H9 (cell line): ENCODE data around the gene GEMIN2. TPM values are rescaled to one million over a fixed set of nuclear protein-coding genes. Genes with fewer than 3 reads are reported as not detected.
A peak's percentile ranks its signal among the peaks of the same experiment; 100 is the strongest.
"Not testable (repeated sequence)": the region's sequence is repeated elsewhere in the genome, so short reads cannot be mapped to it uniquely, and the experiment has no call there.

ENCODE experiments used
- DNase-seq: peaks from one replicate; pipeline ENCODE4 v3.0.0-alpha.2; 2017
- H2AFZ ChIP-seq: one replicate; pipeline ENCODE4 v1.6.1; 2013; ENCODE audit warnings: mild to moderate bottlenecking, low read length, control low read depth, moderate library complexity
- H2AK5ac ChIP-seq: 2 replicates; pipeline ENCODE4 v1.6.1; 2013; ENCODE audit warnings: low read length, control low read depth, mixed read lengths; ENCODE audit not compliant: insufficient read length
- H2BK120ac ChIP-seq: one replicate; pipeline ENCODE4 v1.6.1; 2013; ENCODE audit warnings: low read depth, mild to moderate bottlenecking, low read length, control low read depth, inconsistent platforms; ENCODE audit not compliant: poor library complexity, severe bottlenecking
- H2BK12ac ChIP-seq: 2 replicates; pipeline ENCODE4 v1.6.1; 2013; ENCODE audit warnings: low read length, control low read depth, mixed read lengths, low read depth; ENCODE audit not compliant: insufficient read length
- H2BK15ac ChIP-seq: 2 replicates; pipeline ENCODE4 v1.6.1; 2013; ENCODE audit warnings: low read depth, low read length, control low read depth
- H2BK20ac ChIP-seq: one replicate; pipeline ENCODE4 v1.6.1; 2013; ENCODE audit warnings: low read depth, mild to moderate bottlenecking, low read length, control low read depth, inconsistent platforms; ENCODE audit not compliant: poor library complexity, severe bottlenecking
- H2BK5ac ChIP-seq: 2 replicates; pipeline ENCODE4 v1.6.1; 2013; ENCODE audit warnings: low read length, control low read depth, mixed read lengths; ENCODE audit not compliant: insufficient read length
- H3K14ac ChIP-seq: 2 replicates; pipeline ENCODE4 v1.6.1; 2013; ENCODE audit warnings: low read length, control low read depth; ENCODE audit not compliant: insufficient read depth
- H3K18ac ChIP-seq: 2 replicates; pipeline ENCODE4 v1.6.1; 2013; ENCODE audit warnings: low read depth, mild to moderate bottlenecking, mixed read lengths, low read length, control low read depth; ENCODE audit not compliant: insufficient read length
- H3K23ac ChIP-seq: 2 replicates; pipeline ENCODE4 v1.6.1; 2013; ENCODE audit warnings: low read length, control low read depth, mixed read lengths, low read depth; ENCODE audit not compliant: insufficient read length
- H3K23me2 ChIP-seq: 2 replicates; pipeline ENCODE4 v1.6.1; 2013; ENCODE audit warnings: low read depth, mild to moderate bottlenecking, mixed read lengths, low read length, control low read depth; ENCODE audit not compliant: insufficient read length, poor library complexity, severe bottlenecking
- H3K27ac ChIP-seq: 2 replicates; pipeline ENCODE4 v1.5.1; 2013; ENCODE audit warnings: low read length, control low read depth, mixed read lengths, low read depth; ENCODE audit not compliant: insufficient read length
- H3K27me3 ChIP-seq: 2 replicates; pipeline ENCODE4 v1.6.1; 2013; ENCODE audit warnings: low read length, control low read depth, inconsistent platforms; ENCODE audit not compliant: insufficient read depth
- H3K4ac ChIP-seq: 2 replicates; pipeline ENCODE4 v1.6.1; 2013; ENCODE audit warnings: low read depth, mild to moderate bottlenecking, control low read depth, inconsistent platforms, low read length, moderate library complexity
- H3K4me1 ChIP-seq: 2 replicates; pipeline ENCODE4 v1.6.1; 2013; ENCODE audit warnings: low read length, control low read depth, inconsistent platforms; ENCODE audit not compliant: insufficient read depth
- H3K4me2 ChIP-seq: 2 replicates; pipeline ENCODE4 v1.6.1; 2013; ENCODE audit warnings: low read length, control low read depth, mixed read lengths; ENCODE audit not compliant: insufficient read length, insufficient read depth
- H3K56ac ChIP-seq: 2 replicates; pipeline ENCODE4 v1.6.1; 2013; ENCODE audit warnings: low read depth, mild to moderate bottlenecking, mixed read lengths, low read length, control low read depth; ENCODE audit not compliant: insufficient read length
- H3K79me1 ChIP-seq: 2 replicates; pipeline ENCODE4 v1.6.1; 2013; ENCODE audit warnings: low read depth, mild to moderate bottlenecking, moderate library complexity, low read length, control low read depth, inconsistent platforms; ENCODE audit not compliant: insufficient read depth, poor library complexity, severe bottlenecking
- H3K79me2 ChIP-seq: 2 replicates; pipeline ENCODE4 v1.6.1; 2013; ENCODE audit warnings: low read length, control low read depth, inconsistent platforms; ENCODE audit not compliant: insufficient read depth
- H3K9ac ChIP-seq: 2 replicates; pipeline ENCODE4 v1.6.1; 2013; ENCODE audit warnings: low read length, control low read depth, mixed read lengths; ENCODE audit not compliant: insufficient read length; ENCODE audit errors: extremely low read depth
- H3K9me3 ChIP-seq: one replicate; pipeline ENCODE4 v1.6.1; 2013; ENCODE audit warnings: low read depth, low read length, inconsistent platforms; ENCODE audit not compliant: control insufficient read depth
- H3T11ph ChIP-seq: one replicate; pipeline ENCODE4 v1.6.1; 2013; ENCODE audit warnings: mild to moderate bottlenecking, low read length, control low read depth, inconsistent platforms
- H4K20me1 ChIP-seq: one replicate; pipeline ENCODE4 v1.6.1; 2013; ENCODE audit not compliant: control insufficient read depth, insufficient read length, insufficient read depth
- H4K5ac ChIP-seq: 2 replicates; pipeline ENCODE4 v1.6.1; 2013; ENCODE audit warnings: low read depth, mild to moderate bottlenecking, mixed read lengths, low read length, control low read depth; ENCODE audit not compliant: insufficient read length
- H4K8ac ChIP-seq: replicated peaks from 2 replicates; pipeline ENCODE4 v1.6.1; 2013; ENCODE audit warnings: low read length, control low read depth, mixed read lengths, low read depth; ENCODE audit not compliant: insufficient read length
- H4K91ac ChIP-seq: 2 replicates; pipeline ENCODE4 v1.6.1; 2013; ENCODE audit warnings: low read depth, mild to moderate bottlenecking, moderate library complexity, mixed read lengths, low read length, control low read depth; ENCODE audit not compliant: insufficient read length
- H3K27ac Mint-ChIP-seq, 3 experiments: 2 replicates in 2 of 3; 3 replicates in 1 of 3; pipeline ENCODE4 v1.8.0; 2020 to 2021; ENCODE audit warnings: mixed read lengths in 3 of 3, mild to moderate bottlenecking in 1 of 3, moderate library complexity in 1 of 3
- H3K27me3 Mint-ChIP-seq: 2 replicates; pipeline ENCODE4 v1.8.0; 2021; ENCODE audit warnings: low read depth, mild to moderate bottlenecking, moderate library complexity, mixed read lengths
- H3K36me3 Mint-ChIP-seq, 3 experiments: 2 replicates in 2 of 3; 3 replicates in 1 of 3; pipeline ENCODE4 v1.8.0; 2020 to 2021; ENCODE audit warnings: low read depth in 3 of 3, mixed read lengths in 3 of 3; ENCODE audit not compliant: insufficient read depth in 1 of 3
- H3K4me1 Mint-ChIP-seq, 2 experiments: 2 replicates each; pipeline ENCODE4 v1.8.0; 2020; ENCODE audit warnings: mixed read lengths in 2 of 2
- H3K4me3 Mint-ChIP-seq, 2 experiments: 2 replicates in 1 of 2; 3 replicates in 1 of 2; pipeline ENCODE4 v1.8.0; 2020 to 2021; ENCODE audit warnings: mild to moderate bottlenecking in 2 of 2, mixed read lengths in 2 of 2, moderate library complexity in 1 of 2
- H3K9me3 Mint-ChIP-seq, 2 experiments: 2 replicates in 1 of 2; 3 replicates in 1 of 2; pipeline ENCODE4 v1.8.0; 2020; ENCODE audit warnings: mild to moderate bottlenecking in 2 of 2, mixed read lengths in 2 of 2, moderate library complexity in 1 of 2
- WGBS: extraction: QIAGEN DNeasy Blood & Tissue Kit; methylation state at CpG from one replicate; pipeline ENCODE4 v1.1.7; 2013; ENCODE audit warnings: missing lambda C conversion rate, low lambda C conversion rate, mixed read lengths; ENCODE audit not compliant: insufficient read length; ENCODE audit errors: extremely low coverage; 5-methylcytosine and 5-hydroxymethylcytosine counted together
- total RNA-seq: library from RNA; stranded (reverse); gene quantifications from 2 replicates; pipeline ENCODE4 v1.2.1, GENCODE V29; 2021
- TF ChIP-seq, protein P1 (sequence below): fragments of 200-600 bp; sonication (generic); conservative IDR thresholded peaks from 3 replicates; pipeline ENCODE4 v1.8.0; 2021; ENCODE audit warnings: antibody characterized with exemption, mild to moderate bottlenecking

GEMIN2 gene
- total RNA-seq, 1 experiment from 2014 or later = 36.3 TPM

DNA sequence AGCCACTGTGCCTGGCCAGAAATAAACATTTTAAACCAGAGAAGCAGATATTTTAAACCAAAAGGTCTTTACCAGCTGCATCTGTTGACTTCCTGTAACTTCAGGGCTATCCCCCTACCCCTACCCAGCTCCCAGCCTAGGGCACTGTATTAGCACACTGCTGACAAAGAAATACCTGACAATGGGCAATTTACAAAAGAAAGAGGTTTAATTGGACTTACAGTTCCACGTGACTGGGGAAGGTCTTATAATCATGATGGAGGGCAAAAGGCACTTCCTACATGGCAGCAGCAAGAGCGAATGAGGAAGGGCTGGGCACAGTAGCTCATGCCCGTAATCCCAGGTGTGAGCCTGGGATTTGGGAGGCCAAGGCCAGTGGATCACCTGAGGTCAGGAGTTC, 26.0 kb downstream of the GEMIN2 start:
- Histone ChIP-seq H4K8ac (no peak overlapping the region), H2AK5ac (no peak overlapping the region), H2BK120ac (no peak overlapping the region), H3K4ac (no peak overlapping the region), H4K91ac (no peak overlapping the region), H2BK12ac (no peak overlapping the region), H3K4me2 (no peak overlapping the region), H4K20me1 (no peaks in the 10 kb centered on the region), H4K5ac (no peak overlapping the region), H3K79me1 (no peaks in the 10 kb centered on the region), H3K79me2 (no peaks in the 10 kb centered on the region), H3K9me3 (no peaks in the 10 kb centered on the region), H3K4me1 (no peaks in the 10 kb centered on the region; the same call in 1 of the 2 replicates), H2AFZ (no peak overlapping the region), H3K23me2 (no peaks in the 10 kb centered on the region), H3K9ac (no peak overlapping the region), H3T11ph (no peak overlapping the region), H3K27ac (no peak overlapping the region), H3K23ac (no peak overlapping the region), H2BK15ac (no peak overlapping the region), H3K18ac (no peak overlapping the region), H3K56ac (no peak overlapping the region), H2BK20ac (no peak overlapping the region), H3K14ac (no peak overlapping the region), H3K27me3 (no peaks in the 10 kb centered on the region), H2BK5ac (no peak overlapping the region)
- no CpG with 5 or more reads among the region's 3 CpGs for WGBS
- H3K4me3 Mint-ChIP-seq = no peak overlapping the region
- H3K9me3 Mint-ChIP-seq = peaks cover 22 to 24% of the 10 kb centered on the region in 2 experiments
- TF ChIP-seq, protein P1, sequence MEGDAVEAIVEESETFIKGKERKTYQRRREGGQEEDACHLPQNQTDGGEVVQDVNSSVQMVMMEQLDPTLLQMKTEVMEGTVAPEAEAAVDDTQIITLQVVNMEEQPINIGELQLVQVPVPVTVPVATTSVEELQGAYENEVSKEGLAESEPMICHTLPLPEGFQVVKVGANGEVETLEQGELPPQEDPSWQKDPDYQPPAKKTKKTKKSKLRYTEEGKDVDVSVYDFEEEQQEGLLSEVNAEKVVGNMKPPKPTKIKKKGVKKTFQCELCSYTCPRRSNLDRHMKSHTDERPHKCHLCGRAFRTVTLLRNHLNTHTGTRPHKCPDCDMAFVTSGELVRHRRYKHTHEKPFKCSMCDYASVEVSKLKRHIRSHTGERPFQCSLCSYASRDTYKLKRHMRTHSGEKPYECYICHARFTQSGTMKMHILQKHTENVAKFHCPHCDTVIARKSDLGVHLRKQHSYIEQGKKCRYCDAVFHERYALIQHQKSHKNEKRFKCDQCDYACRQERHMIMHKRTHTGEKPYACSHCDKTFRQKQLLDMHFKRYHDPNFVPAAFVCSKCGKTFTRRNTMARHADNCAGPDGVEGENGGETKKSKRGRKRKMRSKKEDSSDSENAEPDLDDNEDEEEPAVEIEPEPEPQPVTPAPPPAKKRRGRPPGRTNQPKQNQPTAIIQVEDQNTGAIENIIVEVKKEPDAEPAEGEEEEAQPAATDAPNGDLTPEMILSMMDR = no peak
- peaks cover 5 to 9% of the 10 kb centered on the region in 2 experiments for H3K4me1 Mint-ChIP-seq
- peak; percentile 45 for DNase-seq
- H3K27ac Mint-ChIP-seq = peak overlapping the region; percentile 11 to 83 (median 79); a peak in 5 of 7 replicates
- H3K36me3 Mint-ChIP-seq = peaks cover 30 to 64% (median 64%) of the 10 kb centered on the region in 3 experiments
- H3K27me3 Mint-ChIP-seq = 0 out of 2 replicates have a peak, but pooled peaks cover 2% of the 10 kb centered on the region

DNA sequence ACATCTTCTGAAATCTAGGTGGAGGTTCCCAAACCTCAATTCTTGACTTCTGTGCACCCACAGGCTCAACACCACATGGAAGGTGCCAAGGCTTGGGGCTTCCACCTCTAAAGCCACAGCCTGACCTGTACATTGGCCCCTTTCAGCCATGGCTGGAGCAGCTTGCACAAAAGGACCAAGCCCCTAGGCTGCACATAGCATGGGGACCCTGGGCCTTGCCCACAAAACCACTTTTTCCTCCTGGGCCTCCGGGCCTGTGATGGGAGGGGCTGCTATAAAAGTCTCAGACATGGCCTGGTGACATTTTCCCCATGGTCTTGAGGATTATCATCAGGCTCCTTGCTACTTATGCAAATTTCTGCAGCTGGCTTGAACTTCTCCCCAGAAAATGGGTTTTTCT, 27.5 kb downstream of the GEMIN2 start:
- H4K5ac ChIP-seq, H2AK5ac ChIP-seq, H3K27ac Mint-ChIP-seq, H3K23ac ChIP-seq, H2BK5ac ChIP-seq, H3K56ac ChIP-seq, H3K9ac ChIP-seq, H3K4me3 Mint-ChIP-seq, H2BK12ac ChIP-seq, H4K20me1 ChIP-seq, H4K91ac ChIP-seq, H3K79me2 ChIP-seq, H3K9me3 ChIP-seq, H3K27ac ChIP-seq, H3K4me1 ChIP-seq, H3K27me3 Mint-ChIP-seq, H3K14ac ChIP-seq, H2BK15ac ChIP-seq, H2BK20ac ChIP-seq, H3K4ac ChIP-seq, H3K18ac ChIP-seq, H4K8ac ChIP-seq, H3T11ph ChIP-seq, H2BK120ac ChIP-seq, H2AFZ ChIP-seq, H3K27me3 ChIP-seq, H3K23me2 ChIP-seq, H3K4me2 ChIP-seq, H3K4me1 Mint-ChIP-seq, H3K79me1 ChIP-seq, DNase-seq: not testable (repeated sequence)
- no CpG with 5 or more reads among the region's 1 CpG for WGBS
- Mint-ChIP-seq H3K36me3 (peaks cover 30 to 56% (median 54%) of the 10 kb centered on the region in 3 experiments), H3K9me3 (peaks cover 22 to 24% of the 10 kb centered on the region in 2 experiments)
